ENCODE measurements around the gene KLF3. TPM values are rescaled to one million over a fixed set of nuclear protein-coding genes. Genes with fewer than 3 reads are reported as not detected.

KLF3 gene
- polyA plus RNA-seq, 1 donor from 2014 or later, result 12.3 TPM

- no peaks in the 10 kb centered on the region for H3K9me3 ChIP-seq (ENCODE audit: low read length)
- H3K27me3 ChIP-seq (ENCODE audit: insufficient read depth, low read depth, low read length), result no peaks in the 10 kb centered on the region
- no peak overlapping the region for H3K27ac ChIP-seq (ENCODE audit: low read length)
- H3K4me3 ChIP-seq (ENCODE audit: low read length), result no peak overlapping the region
- peaks cover 17% of the 10 kb centered on the region for H3K79me2 ChIP-seq (replicated peaks; ENCODE audit: insufficient read depth, low read length)
- H3K4me2 ChIP-seq (ENCODE audit: low read length), result no peak overlapping the region
- H3F3A ChIP-seq (ENCODE audit: insufficient read depth, low read length, poor library complexity, severe bottlenecking), result no peaks in the 10 kb centered on the region
- no peak overlapping the region for H3K9ac ChIP-seq (ENCODE audit: low read length)
- H4K20me1 ChIP-seq (ENCODE audit: insufficient read depth), result no peaks in the 10 kb centered on the region
- TF ChIP-seq SMC3 (conservative IDR thresholded peaks at IDR 0.05; ENCODE audit: poor library complexity) (no peak), TAF1 (IDR thresholded peaks at IDR 0.05; ENCODE audit: low read depth) (no peak), POLR2AphosphoS5 (IDR thresholded peaks at IDR 0.05) (no peak), EP300 (conservative IDR thresholded peaks at IDR 0.05; ENCODE audit: poor library complexity, severe bottlenecking) (no peak), REST (IDR thresholded peaks at IDR 0.05; ENCODE audit: borderline replicate concordance) (no peak), CTCF (IDR thresholded peaks at IDR 0.05; ENCODE audit: poor library complexity, severe bottlenecking) (no peak), RAD21 (conservative IDR thresholded peaks at IDR 0.05) (no peak), EZH2 (IDR thresholded peaks at IDR 0.05; ENCODE audit: borderline replicate concordance, insufficient read depth, low read length, poor library complexity, severe bottlenecking) (no peak), MXI1 (conservative IDR thresholded peaks at IDR 0.05; ENCODE audit: poor library complexity, severe bottlenecking) (no peak)
- no peaks in the 10 kb centered on the region for H3K9me2 ChIP-seq (ENCODE audit: insufficient read depth, low read length)
- no peak overlapping the region for H2AFZ ChIP-seq (ENCODE audit: low read depth, low read length)
- no peaks in the 10 kb centered on the region for H3K36me3 ChIP-seq (ENCODE audit: insufficient read depth, low read length)
Observed at GRCh38 chr4:38678078-38678477, 14.1 kb downstream of the KLF3 start.

- Histone ChIP-seq H3K4me3 (ENCODE audit: low read length) (no peak overlapping the region), H3F3A (ENCODE audit: insufficient read depth, low read length, poor library complexity, severe bottlenecking) (no peaks in the 10 kb centered on the region), H3K79me2 (replicated peaks; ENCODE audit: insufficient read depth, low read length) (peaks cover 13% of the 10 kb centered on the region), H3K27me3 (ENCODE audit: insufficient read depth, low read depth, low read length) (no peaks in the 10 kb centered on the region), H3K27ac (ENCODE audit: low read length) (no peak overlapping the region), H3K9ac (ENCODE audit: low read length) (no peak overlapping the region), H3K9me3 (ENCODE audit: low read length) (no peaks in the 10 kb centered on the region), H3K9me2 (ENCODE audit: insufficient read depth, low read length) (no peaks in the 10 kb centered on the region), H3K4me2 (ENCODE audit: low read length) (no peak overlapping the region), H3K36me3 (ENCODE audit: insufficient read depth, low read length) (no peaks in the 10 kb centered on the region), H2AFZ (ENCODE audit: low read depth, low read length) (no peak overlapping the region), H4K20me1 (ENCODE audit: insufficient read depth) (no peaks in the 10 kb centered on the region)
- no peak for TF ChIP-seq RAD21 (conservative IDR thresholded peaks at IDR 0.05)
- no peak for TF ChIP-seq TAF1 (IDR thresholded peaks at IDR 0.05; ENCODE audit: low read depth)
- no peak for TF ChIP-seq EZH2 (IDR thresholded peaks at IDR 0.05; ENCODE audit: borderline replicate concordance, insufficient read depth, low read length, poor library complexity, severe bottlenecking)
- TF ChIP-seq CTCF (IDR thresholded peaks at IDR 0.05; ENCODE audit: poor library complexity, severe bottlenecking), result no peak
- no peak for TF ChIP-seq POLR2AphosphoS5 (IDR thresholded peaks at IDR 0.05)
- no peak for TF ChIP-seq MXI1 (conservative IDR thresholded peaks at IDR 0.05; ENCODE audit: poor library complexity, severe bottlenecking)
- no peak for TF ChIP-seq REST (IDR thresholded peaks at IDR 0.05; ENCODE audit: borderline replicate concordance)
- TF ChIP-seq SMC3 (conservative IDR thresholded peaks at IDR 0.05; ENCODE audit: poor library complexity), result no peak
- no peak for TF ChIP-seq EP300 (conservative IDR thresholded peaks at IDR 0.05; ENCODE audit: poor library complexity, severe bottlenecking)
Observed at GRCh38 chr4:38679921-38680320, 15.9 kb downstream of the KLF3 start.

All from neural cell (in vitro differentiated cells).